Astrocyte (in vitro differentiated cells and primary cell): Measurements from ENCODE around the gene CACNA1D. TPM values are rescaled to one million over a fixed set of nuclear protein-coding genes. Genes with fewer than 3 reads are reported as not detected.

Experiments
- DNase-seq: peaks from one replicate; pipeline ENCODE4 v3.0.0-alpha.2; 2010; ENCODE audit warnings: low read depth
- FAIRE-seq: peaks from 2 replicates; lab custom pipeline; 2011; peaks lifted over from hg19 to GRCh38; lab: Jason Lieb, UNC
- H2AFZ ChIP-seq: 2 replicates; pipeline ENCODE4 v1.6.0; 2012; ENCODE audit warnings: low read depth, low read length, inconsistent platforms
- H3K27ac ChIP-seq: 2 replicates; pipeline ENCODE4 v1.5.1; 2011; ENCODE audit warnings: low read depth, low read length, inconsistent platforms
- H3K27me3 ChIP-seq: 2 replicates; pipeline ENCODE4 v1.6.0; 2011; ENCODE audit warnings: low read length, inconsistent platforms; ENCODE audit not compliant: insufficient read depth
- H3K36me3 ChIP-seq: 2 replicates; pipeline ENCODE4 v1.5.1; 2011; ENCODE audit warnings: low read length, inconsistent platforms; ENCODE audit not compliant: insufficient read depth
- H3K4me1 ChIP-seq: 2 replicates; pipeline ENCODE4 v1.5.1; 2011; ENCODE audit warnings: low read length, inconsistent platforms; ENCODE audit not compliant: insufficient read depth
- H3K4me2 ChIP-seq: 2 replicates; pipeline ENCODE4 v1.6.0; 2012; ENCODE audit warnings: low read length, inconsistent platforms
- H3K4me3 ChIP-seq: 2 replicates; pipeline ENCODE4 v1.5.1; 2011; ENCODE audit warnings: low read depth, mild to moderate bottlenecking, low read length, inconsistent platforms; ENCODE audit not compliant: insufficient read depth
- H3K79me2 ChIP-seq: 2 replicates; pipeline ENCODE4 v1.6.0; 2012; ENCODE audit warnings: mild to moderate bottlenecking, low read length, inconsistent platforms; ENCODE audit not compliant: insufficient read depth
- H3K9ac ChIP-seq: 2 replicates; pipeline ENCODE4 v1.6.0; 2012; ENCODE audit warnings: mild to moderate bottlenecking, low read length, inconsistent platforms
- H3K9me3 ChIP-seq: 2 replicates; pipeline ENCODE4 v1.5.1; 2012; ENCODE audit warnings: low read depth, mild to moderate bottlenecking, low read length, inconsistent platforms; ENCODE audit not compliant: insufficient read depth
- H4K20me1 ChIP-seq: 2 replicates; pipeline ENCODE4 v1.6.0; 2012; ENCODE audit warnings: low read length, inconsistent platforms; ENCODE audit not compliant: insufficient read depth
- H3K27ac Mint-ChIP-seq: one replicate; pipeline ENCODE4 v1.8.0; 2021; ENCODE audit warnings: mild to moderate bottlenecking, mixed read lengths; ENCODE audit not compliant: unreplicated experiment
- H3K27me3 Mint-ChIP-seq: one replicate; pipeline ENCODE4 v1.8.0; 2021; ENCODE audit warnings: low read depth, mixed read lengths; ENCODE audit not compliant: unreplicated experiment
- H3K36me3 Mint-ChIP-seq: one replicate; pipeline ENCODE4 v1.8.0; 2021; ENCODE audit warnings: low read depth, mixed read lengths; ENCODE audit not compliant: unreplicated experiment
- H3K4me1 Mint-ChIP-seq: one replicate; pipeline ENCODE4 v1.8.0; 2021; ENCODE audit warnings: low read depth, mixed read lengths; ENCODE audit not compliant: unreplicated experiment
- H3K4me3 Mint-ChIP-seq: one replicate; pipeline ENCODE4 v1.8.0; 2021; ENCODE audit warnings: mild to moderate bottlenecking, moderate library complexity, mixed read lengths; ENCODE audit not compliant: unreplicated experiment
- H3K9me3 Mint-ChIP-seq: one replicate; pipeline ENCODE4 v1.8.0; 2021; ENCODE audit warnings: mild to moderate bottlenecking, mixed read lengths; ENCODE audit not compliant: unreplicated experiment
- EZH2 ChIP-seq: IDR thresholded peaks from 2 replicates; pipeline ENCODE4 v1.6.1; 2012; ENCODE audit warnings: mild to moderate bottlenecking, low read length, inconsistent platforms; ENCODE audit not compliant: insufficient read depth
- total RNA-seq: library from RNA; stranded (reverse); gene quantifications from 2 replicates; pipeline ENCODE4 v1.2.1, GENCODE V29; 2021
- TF ChIP-seq, protein P1 (sequence below): IDR thresholded peaks from 2 replicates; pipeline ENCODE4 v1.5.1; 2011; ENCODE audit warnings: low read depth, mild to moderate bottlenecking, inconsistent platforms, low read length, moderate library complexity; ENCODE audit not compliant: insufficient read depth

CACNA1D gene
- total RNA-seq, 1 donor from 2014 or later: 0.41 TPM

- no peak for DNase-seq
- H2AFZ ChIP-seq: no peak overlapping the region
- no peaks in the 10 kb centered on the region for H4K20me1 ChIP-seq
- no peaks in the 10 kb centered on the region for H3K79me2 ChIP-seq
- no peaks in the 10 kb centered on the region for H3K4me1 ChIP-seq
- no peak overlapping the region for H3K4me3 ChIP-seq
- no peak overlapping the region for H3K27ac ChIP-seq
- H3K9me3 Mint-ChIP-seq: no peaks in the 10 kb centered on the region
- H3K27me3 Mint-ChIP-seq: peaks cover 10% of the 10 kb centered on the region
- H3K9me3 ChIP-seq: no peaks in the 10 kb centered on the region
- no peaks in the 10 kb centered on the region for H3K4me1 Mint-ChIP-seq
- no peak overlapping the region for H3K4me3 Mint-ChIP-seq
- no peak for FAIRE-seq
- no peak overlapping the region for H3K9ac ChIP-seq
- peaks cover 6% of the 10 kb centered on the region for H3K27me3 ChIP-seq
- TF ChIP-seq, protein P1, sequence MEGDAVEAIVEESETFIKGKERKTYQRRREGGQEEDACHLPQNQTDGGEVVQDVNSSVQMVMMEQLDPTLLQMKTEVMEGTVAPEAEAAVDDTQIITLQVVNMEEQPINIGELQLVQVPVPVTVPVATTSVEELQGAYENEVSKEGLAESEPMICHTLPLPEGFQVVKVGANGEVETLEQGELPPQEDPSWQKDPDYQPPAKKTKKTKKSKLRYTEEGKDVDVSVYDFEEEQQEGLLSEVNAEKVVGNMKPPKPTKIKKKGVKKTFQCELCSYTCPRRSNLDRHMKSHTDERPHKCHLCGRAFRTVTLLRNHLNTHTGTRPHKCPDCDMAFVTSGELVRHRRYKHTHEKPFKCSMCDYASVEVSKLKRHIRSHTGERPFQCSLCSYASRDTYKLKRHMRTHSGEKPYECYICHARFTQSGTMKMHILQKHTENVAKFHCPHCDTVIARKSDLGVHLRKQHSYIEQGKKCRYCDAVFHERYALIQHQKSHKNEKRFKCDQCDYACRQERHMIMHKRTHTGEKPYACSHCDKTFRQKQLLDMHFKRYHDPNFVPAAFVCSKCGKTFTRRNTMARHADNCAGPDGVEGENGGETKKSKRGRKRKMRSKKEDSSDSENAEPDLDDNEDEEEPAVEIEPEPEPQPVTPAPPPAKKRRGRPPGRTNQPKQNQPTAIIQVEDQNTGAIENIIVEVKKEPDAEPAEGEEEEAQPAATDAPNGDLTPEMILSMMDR: no peak
- TF ChIP-seq EZH2: no peak
- H3K36me3 Mint-ChIP-seq: no peaks in the 10 kb centered on the region
- H3K4me2 ChIP-seq: no peak overlapping the region
- no peak overlapping the region for H3K27ac Mint-ChIP-seq
- no peaks in the 10 kb centered on the region for H3K36me3 ChIP-seq
These were observed 179.4 kb downstream of the CACNA1D start for GRCh38 chr3:53673722-53674350.

GRCh38 chr3:53674582-53674981, 180.2 kb downstream of the CACNA1D start:
- no peak for FAIRE-seq
- no peak for DNase-seq
- H3K4me3 Mint-ChIP-seq: no peak overlapping the region
- no peaks in the 10 kb centered on the region for H3K79me2 ChIP-seq
- no peaks in the 10 kb centered on the region for H3K4me1 ChIP-seq
- peaks cover 10% of the 10 kb centered on the region for H3K27me3 Mint-ChIP-seq
- no peak for TF ChIP-seq EZH2
- TF ChIP-seq, protein P1: no peak
- no peaks in the 10 kb centered on the region for H3K36me3 ChIP-seq
- no peak overlapping the region for H3K9ac ChIP-seq
- peaks cover 6% of the 10 kb centered on the region for H3K27me3 ChIP-seq
- no peaks in the 10 kb centered on the region for H3K9me3 ChIP-seq
- no peaks in the 10 kb centered on the region for H3K4me1 Mint-ChIP-seq
- H3K27ac ChIP-seq: no peak overlapping the region
- no peaks in the 10 kb centered on the region for H4K20me1 ChIP-seq
- no peaks in the 10 kb centered on the region for H3K9me3 Mint-ChIP-seq
- H3K4me3 ChIP-seq: no peak overlapping the region
- no peaks in the 10 kb centered on the region for H3K36me3 Mint-ChIP-seq
- H2AFZ ChIP-seq: no peak overlapping the region
- H3K4me2 ChIP-seq: no peak overlapping the region
- H3K27ac Mint-ChIP-seq: no peak overlapping the region

GRCh38 chr3:53675022-53675697, 180.7 kb downstream of the CACNA1D start:
- H3K9me3 ChIP-seq: no peaks in the 10 kb centered on the region
- peaks cover 7% of the 10 kb centered on the region for H3K27me3 ChIP-seq
- DNase-seq (no peak), FAIRE-seq (no peak)
- H4K20me1 ChIP-seq: no peaks in the 10 kb centered on the region
- no peak overlapping the region for H3K27ac Mint-ChIP-seq
- H3K4me2 ChIP-seq: no peak overlapping the region
- no peak overlapping the region for H3K4me3 Mint-ChIP-seq
- no peak overlapping the region for H3K27ac ChIP-seq
- H3K36me3 Mint-ChIP-seq: no peaks in the 10 kb centered on the region
- no peaks in the 10 kb centered on the region for H3K4me1 Mint-ChIP-seq
- H3K36me3 ChIP-seq: no peaks in the 10 kb centered on the region
- H3K9me3 Mint-ChIP-seq: no peaks in the 10 kb centered on the region
- H2AFZ ChIP-seq: no peak overlapping the region
- H3K9ac ChIP-seq: no peak overlapping the region
- TF ChIP-seq, protein P1: no peak
- no peak for TF ChIP-seq EZH2
- no peaks in the 10 kb centered on the region for H3K79me2 ChIP-seq
- no peak overlapping the region for H3K4me3 ChIP-seq
- H3K27me3 Mint-ChIP-seq: peaks cover 13% of the 10 kb centered on the region
- no peaks in the 10 kb centered on the region for H3K4me1 ChIP-seq
